HT-29 (cell line): ENCODE results near the gene MYL12B. TPM values are rescaled to one million over a fixed set of nuclear protein-coding genes. Genes with fewer than 3 reads are reported as not detected.
"Not testable (repeated sequence)": the region's sequence is repeated elsewhere in the genome, so short reads cannot be mapped to it uniquely, and the experiment has no call there.

ENCODE experiments used
- DNase-seq: peaks from one replicate; pipeline ENCODE4 v3.0.0-alpha.2; 2015; ENCODE audit warnings: low spot score
- total RNA-seq: library from RNA; depleted of rRNA; stranded (reverse); fragments of >200 nt; shearing (Covaris generic); gene quantifications from 2 replicates; pipeline ENCODE4 v1.2.3, GENCODE V29; 2014; rRNA removed

The MYL12B gene
- 483 and 484 TPM in 2 replicates for total RNA-seq

GRCh38 chr18:3261373-3262233 lies at the start of gene MYL12B:
TSS of gene MYL12B (plus strand) at chr18:3262133. CDS start at chr18:3272899, 10,766 bp downstream.
- peak; percentile 97 for DNase-seq

GRCh38 chr18:3212657-3213056 lies 49.3 kb upstream of the MYL12B start:
- no peak for DNase-seq

GRCh38 chr18:3213300-3214059 lies 48.5 kb upstream of the MYL12B start:
- peak; percentile 32 for DNase-seq

- no peak for DNase-seq
These were observed 46.9 kb upstream of the MYL12B start for GRCh38 chr18:3214855-3215637.

- DNase-seq = no peak
These were observed 44.9 kb upstream of the MYL12B start for GRCh38 chr18:3216987-3217386.

- peak; percentile 97 for DNase-seq
These were observed 43.8 kb upstream of the MYL12B start for GRCh38 chr18:3217948-3218647.

GRCh38 chr18:3218819-3219218 lies 43.1 kb upstream of the MYL12B start:
- DNase-seq = no peak

- DNase-seq = no peak
These were observed 42.7 kb upstream of the MYL12B start for GRCh38 chr18:3219241-3219630.

GRCh38 chr18:3219631-3220335 lies 42.1 kb upstream of the MYL12B start, which contains the start of gene MYOM1:
TSS of gene MYOM1 (minus strand) at chr18:3219968. CDS start at chr18:3215223, 4,745 bp downstream.
- DNase-seq = no peak

GRCh38 chr18:3220868-3221267 lies 41.1 kb upstream of the MYL12B start:
- not testable (repeated sequence) for DNase-seq

- no peak for DNase-seq
These were observed 40.4 kb upstream of the MYL12B start for GRCh38 chr18:3221496-3221895.

- DNase-seq = no peak
These were observed 38.6 kb upstream of the MYL12B start for GRCh38 chr18:3223356-3223755.

GRCh38 chr18:3224223-3224622 lies 37.7 kb upstream of the MYL12B start:
- DNase-seq = no peak

GRCh38 chr18:3225588-3225987 lies 36.3 kb upstream of the MYL12B start:
- no peak for DNase-seq

GRCh38 chr18:3226048-3226447 lies 35.9 kb upstream of the MYL12B start:
- no peak for DNase-seq

- no peak for DNase-seq
These were observed 31.3 kb upstream of the MYL12B start for GRCh38 chr18:3230401-3231334.

GRCh38 chr18:3233004-3233403 lies 28.9 kb upstream of the MYL12B start:
- DNase-seq = no peak

- no peak for DNase-seq
These were observed 28.3 kb upstream of the MYL12B start for GRCh38 chr18:3233433-3234168.

GRCh38 chr18:3234457-3234856 lies 27.5 kb upstream of the MYL12B start:
- no peak for DNase-seq
